ENCODE measurements around the gene PSAP.
A peak's percentile ranks its signal among the peaks of the same experiment; 100 is the strongest.

Gene PSAP

GRCh38 chr10:71798308-71798624 is 52.8 kb downstream of the PSAP start:
- Histone ChIP-seq H3K27me3 (replicated peaks; ENCODE audit: insufficient read depth, low read length) (peaks cover 13% of the 10 kb centered on the region; the same call in 1 of the 2 replicates), H3K9me2 (replicated peaks; ENCODE audit: insufficient read depth, low read length) (no peaks in the 10 kb centered on the region), H3K4me3 (ENCODE audit: low read length) (no peak overlapping the region), H2AFZ (ENCODE audit: low read length) (no peak overlapping the region), H3K4me1 (ENCODE audit: low read length) (no peaks in the 10 kb centered on the region), H3F3A (ENCODE audit: insufficient read depth, low read length) (no peaks in the 10 kb centered on the region), H4K20me1 (ENCODE audit: insufficient read depth, low read length) (no peaks in the 10 kb centered on the region), H3K79me2 (ENCODE audit: low read length) (no peaks in the 10 kb centered on the region), H3K27ac (ENCODE audit: low read length) (no peak overlapping the region), H3K4me2 (ENCODE audit: low read depth, low read length) (no peak overlapping the region), H3K36me3 (replicated peaks; ENCODE audit: insufficient read depth, low read length) (no peaks in the 10 kb centered on the region), H3K9ac (ENCODE audit: low read length) (no peak overlapping the region), H3K9me3 (replicated peaks; ENCODE audit: insufficient read depth, low read length) (no peaks in the 10 kb centered on the region)
- TF ChIP-seq EZH2phosphoT487 (IDR thresholded peaks at IDR 0.05; ENCODE audit: low read length), result no peak
- no peak for TF ChIP-seq EZH2 (optimal IDR thresholded peaks at IDR 0.05; ENCODE audit: low read depth, low read length)
- DNase-seq, result no peak

DNA sequence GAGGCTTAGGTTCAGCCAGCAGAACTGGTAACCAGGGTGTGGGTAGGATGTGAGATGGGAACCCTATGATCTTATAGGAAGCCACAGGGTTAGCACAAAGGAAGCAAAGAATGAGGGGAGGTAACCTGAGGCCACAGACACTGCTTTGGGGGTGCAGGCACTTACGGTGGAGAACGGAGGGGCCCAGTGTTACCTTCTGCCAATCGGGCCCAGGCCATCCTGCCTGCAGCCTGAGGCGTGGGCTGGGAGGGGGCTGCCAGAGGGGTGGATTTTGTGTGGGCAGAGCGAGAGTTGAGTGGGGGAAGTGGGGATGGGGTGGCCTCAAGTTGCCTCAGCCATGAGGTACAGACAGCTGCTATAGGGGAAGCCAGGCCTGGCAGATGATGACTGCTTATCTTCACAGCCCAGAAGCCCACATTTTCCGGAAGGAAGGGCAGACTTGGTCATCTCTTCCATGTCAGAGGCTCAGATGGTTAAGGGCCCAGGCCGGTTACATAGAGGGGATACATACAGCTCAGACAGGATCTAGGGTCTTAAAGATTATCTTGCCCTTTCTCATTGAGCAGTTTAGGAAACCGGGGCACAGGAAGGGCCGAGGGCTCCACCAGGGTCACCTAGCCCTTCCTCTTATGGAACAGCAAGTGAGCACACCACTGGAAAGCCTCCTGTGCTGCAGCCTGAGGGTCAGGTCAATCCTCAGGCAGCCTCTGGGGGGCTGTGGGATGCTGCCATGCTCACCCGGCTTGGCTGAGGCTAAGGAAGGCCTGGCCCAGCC is 53.3 kb downstream of the PSAP start:
- Histone ChIP-seq H3K9me3 (replicated peaks; ENCODE audit: insufficient read depth, low read length) (no peaks in the 10 kb centered on the region), H3F3A (ENCODE audit: insufficient read depth, low read length) (no peaks in the 10 kb centered on the region), H3K4me1 (ENCODE audit: low read length) (no peaks in the 10 kb centered on the region), H3K9ac (ENCODE audit: low read length) (no peak overlapping the region), H3K4me3 (ENCODE audit: low read length) (no peak overlapping the region), H3K27me3 (replicated peaks; ENCODE audit: insufficient read depth, low read length) (peaks cover 18% of the 10 kb centered on the region; the same call in 1 of the 2 replicates), H3K4me2 (ENCODE audit: low read depth, low read length) (no peak overlapping the region), H3K9me2 (replicated peaks; ENCODE audit: insufficient read depth, low read length) (no peaks in the 10 kb centered on the region), H3K27ac (ENCODE audit: low read length) (no peak overlapping the region), H2AFZ (ENCODE audit: low read length) (no peak overlapping the region), H3K79me2 (ENCODE audit: low read length) (no peaks in the 10 kb centered on the region), H4K20me1 (ENCODE audit: insufficient read depth, low read length) (no peaks in the 10 kb centered on the region), H3K36me3 (replicated peaks; ENCODE audit: insufficient read depth, low read length) (no peaks in the 10 kb centered on the region)
- TF ChIP-seq, protein P1, sequence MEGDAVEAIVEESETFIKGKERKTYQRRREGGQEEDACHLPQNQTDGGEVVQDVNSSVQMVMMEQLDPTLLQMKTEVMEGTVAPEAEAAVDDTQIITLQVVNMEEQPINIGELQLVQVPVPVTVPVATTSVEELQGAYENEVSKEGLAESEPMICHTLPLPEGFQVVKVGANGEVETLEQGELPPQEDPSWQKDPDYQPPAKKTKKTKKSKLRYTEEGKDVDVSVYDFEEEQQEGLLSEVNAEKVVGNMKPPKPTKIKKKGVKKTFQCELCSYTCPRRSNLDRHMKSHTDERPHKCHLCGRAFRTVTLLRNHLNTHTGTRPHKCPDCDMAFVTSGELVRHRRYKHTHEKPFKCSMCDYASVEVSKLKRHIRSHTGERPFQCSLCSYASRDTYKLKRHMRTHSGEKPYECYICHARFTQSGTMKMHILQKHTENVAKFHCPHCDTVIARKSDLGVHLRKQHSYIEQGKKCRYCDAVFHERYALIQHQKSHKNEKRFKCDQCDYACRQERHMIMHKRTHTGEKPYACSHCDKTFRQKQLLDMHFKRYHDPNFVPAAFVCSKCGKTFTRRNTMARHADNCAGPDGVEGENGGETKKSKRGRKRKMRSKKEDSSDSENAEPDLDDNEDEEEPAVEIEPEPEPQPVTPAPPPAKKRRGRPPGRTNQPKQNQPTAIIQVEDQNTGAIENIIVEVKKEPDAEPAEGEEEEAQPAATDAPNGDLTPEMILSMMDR (IDR thresholded peaks at IDR 0.05; ENCODE audit: low read length), result no peak
- TF ChIP-seq EZH2phosphoT487 (IDR thresholded peaks at IDR 0.05; ENCODE audit: low read length) (no peak), EZH2 (optimal IDR thresholded peaks at IDR 0.05; ENCODE audit: low read depth, low read length) (no peak)
- no peak for DNase-seq

DNA sequence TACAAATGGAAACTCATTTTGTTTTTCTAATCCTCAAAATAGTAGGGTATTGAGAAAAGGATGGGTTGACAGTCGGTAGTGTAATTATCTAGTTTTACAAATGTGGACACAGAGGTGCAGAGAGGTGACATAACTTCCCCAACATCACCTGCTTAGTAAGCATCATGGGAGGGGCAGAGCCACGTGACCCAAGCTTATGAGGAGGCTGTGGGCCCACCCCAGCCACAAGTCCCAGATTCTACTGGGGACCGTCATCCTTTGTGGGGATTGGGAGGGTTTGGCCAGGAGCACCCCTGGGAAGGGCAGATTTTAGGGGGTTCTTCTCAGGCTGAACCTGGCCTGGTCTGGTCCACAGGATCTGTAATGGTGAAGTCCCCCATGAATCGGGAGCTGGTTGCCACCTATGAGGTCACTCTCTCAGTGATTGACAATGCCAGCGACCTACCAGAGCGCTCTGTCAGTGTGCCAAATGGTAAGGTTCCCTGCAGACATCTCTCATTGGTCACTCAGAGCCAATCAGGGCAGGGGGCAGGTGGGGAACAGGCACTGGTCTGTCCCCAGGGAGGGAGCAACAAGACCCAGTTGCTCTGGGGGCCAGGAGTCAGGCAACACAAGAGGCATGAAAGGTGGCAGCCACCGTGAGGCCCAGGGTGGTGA is 54.2 kb downstream of the PSAP start:
- H3K4me2 ChIP-seq (ENCODE audit: low read depth, low read length), result no peak overlapping the region
- H3K4me1 ChIP-seq (ENCODE audit: low read length), result no peaks in the 10 kb centered on the region
- no peaks in the 10 kb centered on the region for H3K9me3 ChIP-seq (replicated peaks; ENCODE audit: insufficient read depth, low read length)
- H3K79me2 ChIP-seq (ENCODE audit: low read length), result no peaks in the 10 kb centered on the region
- DNase-seq, result no peak
- TF ChIP-seq, protein P1 (IDR thresholded peaks at IDR 0.05; ENCODE audit: low read length), result no peak
- TF ChIP-seq EZH2 (optimal IDR thresholded peaks at IDR 0.05; ENCODE audit: low read depth, low read length), result no peak
- TF ChIP-seq EZH2phosphoT487 (IDR thresholded peaks at IDR 0.05; ENCODE audit: low read length), result no peak
- no peak overlapping the region for H3K4me3 ChIP-seq (ENCODE audit: low read length)
- H3K36me3 ChIP-seq (replicated peaks; ENCODE audit: insufficient read depth, low read length), result no peaks in the 10 kb centered on the region
- H2AFZ ChIP-seq (ENCODE audit: low read length), result no peak overlapping the region
- H4K20me1 ChIP-seq (ENCODE audit: insufficient read depth, low read length), result no peaks in the 10 kb centered on the region
- no peaks in the 10 kb centered on the region for H3K9me2 ChIP-seq (replicated peaks; ENCODE audit: insufficient read depth, low read length)
- H3K9ac ChIP-seq (ENCODE audit: low read length), result no peak overlapping the region
- H3F3A ChIP-seq (ENCODE audit: insufficient read depth, low read length), result no peaks in the 10 kb centered on the region
- H3K27ac ChIP-seq (ENCODE audit: low read length), result no peak overlapping the region
- peaks cover 18% of the 10 kb centered on the region; the same call in 1 of the 2 replicates for H3K27me3 ChIP-seq (replicated peaks; ENCODE audit: insufficient read depth, low read length)

- Histone ChIP-seq H3K27me3 (replicated peaks; ENCODE audit: insufficient read depth, low read length) (peaks cover 28% of the 10 kb centered on the region), H3K9me3 (replicated peaks; ENCODE audit: insufficient read depth, low read length) (no peaks in the 10 kb centered on the region), H4K20me1 (ENCODE audit: insufficient read depth, low read length) (no peaks in the 10 kb centered on the region), H3K9me2 (replicated peaks; ENCODE audit: insufficient read depth, low read length) (no peaks in the 10 kb centered on the region), H3K79me2 (ENCODE audit: low read length) (no peaks in the 10 kb centered on the region), H3K4me3 (ENCODE audit: low read length) (no peak overlapping the region), H3K4me1 (ENCODE audit: low read length) (no peaks in the 10 kb centered on the region), H3K27ac (ENCODE audit: low read length) (no peak overlapping the region), H3K4me2 (ENCODE audit: low read depth, low read length) (no peak overlapping the region), H2AFZ (ENCODE audit: low read length) (no peak overlapping the region), H3K9ac (ENCODE audit: low read length) (no peak overlapping the region), H3K36me3 (replicated peaks; ENCODE audit: insufficient read depth, low read length) (no peaks in the 10 kb centered on the region), H3F3A (ENCODE audit: insufficient read depth, low read length) (no peaks in the 10 kb centered on the region)
- peak; percentile 21 for DNase-seq
- TF ChIP-seq, protein P1 (IDR thresholded peaks at IDR 0.05; ENCODE audit: low read length), result no peak
- TF ChIP-seq EZH2phosphoT487 (IDR thresholded peaks at IDR 0.05; ENCODE audit: low read length) (no peak), EZH2 (optimal IDR thresholded peaks at IDR 0.05; ENCODE audit: low read depth, low read length) (no peak)
Observed at GRCh38 chr10:71795248-71795647, 55.8 kb downstream of the PSAP start.

Data from MM.1S (cell line).